HG03135 (cell line): ENCODE results near the gene EVI5.
"Not testable (repeated sequence)": the region's sequence is repeated elsewhere in the genome, so short reads cannot be mapped to it uniquely, and the experiment has no call there.

Experiments
- ATAC-seq: cut with Tn5 transposase; IDR thresholded peaks from one replicate; pipeline ENCODE4 v1.9.1; 2021; ENCODE audit warnings: mild to moderate bottlenecking, moderate library complexity; ENCODE audit not compliant: unreplicated experiment

The EVI5 gene

DNA sequence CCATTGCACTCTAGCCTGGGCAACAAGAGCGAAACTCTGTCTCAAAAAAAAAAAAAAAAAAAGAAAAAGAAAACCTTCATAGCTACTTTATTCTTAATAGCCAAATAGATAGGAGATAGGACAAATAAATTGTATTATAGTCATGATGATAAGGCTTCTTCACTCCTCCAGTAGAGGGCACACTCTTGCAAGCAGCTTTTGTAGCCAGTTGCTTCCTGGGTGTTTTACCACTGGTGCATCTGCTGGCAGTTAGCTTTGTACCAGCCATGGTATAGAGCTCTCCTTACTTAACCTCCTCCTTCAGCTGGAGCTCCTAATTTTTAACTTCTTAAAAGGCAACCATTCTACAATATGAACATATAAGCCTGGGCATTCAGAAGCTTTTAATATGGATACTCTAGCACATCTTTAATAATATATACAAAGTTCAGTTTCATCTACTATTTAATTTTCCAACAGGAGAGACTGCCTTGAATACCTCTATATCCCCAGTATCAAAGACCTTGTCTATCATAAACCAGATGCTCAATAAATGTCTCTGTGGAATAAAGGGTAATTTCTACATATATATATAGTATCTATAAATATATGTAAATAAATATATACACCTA is 35.8 kb downstream of the EVI5 start:
- ATAC-seq, result peak; percentile 62

DNA sequence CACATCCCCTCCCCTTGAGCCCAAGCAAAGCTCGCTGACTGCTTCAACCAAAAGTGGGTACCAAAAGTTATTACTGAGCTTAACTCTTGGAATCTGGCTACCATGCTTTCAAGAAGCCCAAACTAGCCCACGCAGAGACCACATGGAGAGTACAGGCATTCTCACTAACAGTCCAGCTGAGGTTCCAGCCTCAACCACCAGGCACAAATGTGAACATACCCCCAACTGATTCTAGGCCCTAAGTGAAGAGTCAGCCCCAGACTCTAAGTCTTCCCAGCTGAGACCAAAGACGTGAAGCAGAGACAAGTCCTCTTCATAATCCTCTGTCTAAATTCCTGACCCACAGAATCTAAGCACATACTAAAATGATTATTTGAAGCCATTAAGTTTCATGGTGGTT is 36.8 kb downstream of the EVI5 start:
- no peak for ATAC-seq

DNA sequence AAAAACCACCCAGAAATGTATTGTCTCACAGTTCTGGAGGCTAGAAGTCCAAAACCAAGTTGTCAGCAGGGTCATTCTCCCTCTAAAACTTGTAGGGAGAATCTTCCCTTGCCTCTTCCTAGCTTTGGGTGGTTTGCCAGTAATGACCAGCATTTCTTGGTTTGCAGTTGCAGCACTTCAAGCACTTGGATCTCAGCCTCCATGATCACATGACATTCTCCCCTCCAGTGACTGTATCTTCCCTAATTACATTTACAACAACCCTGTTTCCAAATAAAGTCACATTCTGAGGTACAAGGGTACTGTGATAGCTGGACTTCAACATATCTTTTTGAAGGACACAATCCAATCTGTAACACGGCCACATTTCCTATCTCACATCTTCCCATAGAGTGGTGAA is 37.2 kb downstream of the EVI5 start:
- ATAC-seq, result no peak

DNA sequence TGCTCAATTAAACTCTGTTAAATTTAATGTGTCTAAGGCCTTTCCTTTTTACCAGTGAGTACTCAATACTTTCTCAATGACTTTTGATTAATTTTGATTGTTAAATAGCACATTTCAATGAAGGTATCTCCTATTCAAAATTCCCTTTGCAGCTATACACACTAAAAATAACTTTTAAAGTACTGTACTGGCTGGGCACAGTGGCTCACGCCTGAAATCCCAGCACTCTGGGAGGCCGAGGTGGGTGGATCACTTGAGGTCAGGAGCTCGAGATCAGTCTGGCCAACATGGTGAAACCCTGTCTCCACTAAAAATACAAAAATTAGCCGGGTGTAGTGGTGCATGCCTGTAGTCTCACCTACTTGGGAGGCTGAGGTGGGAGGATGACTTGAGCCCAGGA is 38.7 kb downstream of the EVI5 start:
- not testable (repeated sequence) for ATAC-seq

DNA sequence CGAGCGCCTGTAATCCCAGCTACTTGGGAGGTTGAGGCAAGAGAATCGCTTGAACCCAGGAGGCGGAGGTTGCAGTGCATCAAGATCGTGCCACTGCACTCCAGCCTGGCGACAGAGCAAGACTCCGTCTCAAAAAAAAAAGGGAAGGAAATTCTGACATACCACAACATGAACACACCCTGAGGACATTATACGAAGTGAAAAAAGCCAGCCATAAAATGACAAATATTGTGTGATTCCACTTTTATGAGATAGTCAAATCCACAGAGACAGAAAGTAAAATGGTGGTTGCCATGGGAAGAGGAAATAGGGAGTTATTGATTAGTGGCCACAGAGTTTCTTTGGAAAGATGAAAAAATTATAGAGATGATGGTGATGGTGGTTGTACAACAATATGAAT is 41.7 kb downstream of the EVI5 start:
- ATAC-seq, result no peak

DNA sequence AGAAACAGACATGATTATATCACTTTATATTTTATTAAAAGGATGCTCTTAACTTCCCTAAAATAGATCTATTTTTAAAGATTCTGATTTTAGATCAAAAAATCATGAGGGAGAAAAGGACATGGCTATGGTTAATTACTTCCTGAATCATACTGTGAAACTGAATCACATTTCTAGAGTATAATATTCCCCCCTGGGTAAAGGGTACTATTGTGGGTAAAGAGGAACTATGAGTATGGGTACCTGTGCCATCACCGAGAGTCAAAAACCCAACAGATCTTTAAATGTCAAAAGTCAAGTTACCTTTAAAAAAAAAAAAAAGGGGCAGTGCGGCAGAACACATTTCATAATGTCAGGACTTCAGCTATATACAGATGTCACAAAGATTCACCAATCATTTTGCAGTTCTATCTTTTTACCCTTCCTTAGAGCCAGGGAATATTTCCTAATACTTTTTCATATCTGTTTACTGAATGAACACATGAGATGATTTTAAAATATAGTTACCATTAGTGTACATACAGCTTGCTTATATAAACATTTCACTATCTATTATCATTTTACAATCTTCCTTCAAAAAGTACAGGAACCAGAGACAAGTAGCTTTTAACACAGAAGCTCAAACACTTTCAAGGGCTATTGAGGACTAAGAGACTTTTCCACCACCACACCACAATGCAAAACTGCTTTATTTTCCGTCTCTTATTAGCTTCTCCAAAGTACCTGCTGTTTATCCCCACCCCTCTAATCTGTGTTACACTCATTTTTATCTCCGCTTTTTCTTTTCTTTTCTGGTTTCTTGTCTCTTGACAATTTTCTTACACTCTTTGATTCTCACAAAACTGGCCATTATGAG is 45.0 kb downstream of the EVI5 start:
- ATAC-seq, result no peak

GRCh38 chr1:92736395-92736794 is 48.5 kb downstream of the EVI5 start:
- no peak for ATAC-seq

GRCh38 chr1:92730476-92730875 is 54.4 kb downstream of the EVI5 start:
- ATAC-seq, result no peak

DNA sequence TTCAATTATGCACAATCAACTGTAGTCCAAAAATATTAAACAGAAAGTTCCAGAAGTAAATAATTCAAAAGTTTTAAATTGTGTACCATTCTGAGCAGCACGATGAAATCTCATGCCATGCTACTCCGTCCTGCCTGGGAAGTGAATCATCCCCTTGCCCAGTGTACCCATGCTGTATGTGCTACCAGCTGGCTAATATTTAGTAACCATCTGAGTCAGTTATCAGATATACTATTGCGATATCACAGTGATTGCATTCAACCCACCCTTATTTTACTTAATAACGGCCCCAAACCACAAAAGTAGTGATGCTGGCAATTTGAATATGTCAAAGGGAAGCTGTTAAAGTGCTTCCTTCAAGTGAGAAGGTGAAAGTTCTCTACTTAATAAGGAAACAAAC is 56.2 kb downstream of the EVI5 start:
- ATAC-seq, result no peak

DNA sequence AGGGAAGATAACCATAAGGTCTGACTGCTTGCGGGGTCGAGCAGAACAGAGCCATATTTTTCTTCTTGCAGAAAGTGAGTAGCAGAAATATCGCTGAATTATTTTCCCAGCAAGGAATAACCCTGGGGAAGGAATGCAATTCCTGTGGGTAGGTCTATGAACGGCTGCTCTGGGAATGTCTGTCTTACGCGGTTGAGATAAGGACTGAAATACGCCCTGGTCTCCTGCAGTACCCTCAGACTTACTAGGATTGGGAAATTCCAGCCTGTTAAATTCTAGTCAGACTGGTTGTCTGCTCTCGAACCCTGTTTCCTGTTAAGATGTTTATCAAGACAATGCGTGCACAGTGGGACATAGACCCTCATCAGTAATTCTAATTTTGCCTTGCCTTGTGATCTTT is 61.2 kb downstream of the EVI5 start:
- ATAC-seq, result not testable (repeated sequence)

DNA sequence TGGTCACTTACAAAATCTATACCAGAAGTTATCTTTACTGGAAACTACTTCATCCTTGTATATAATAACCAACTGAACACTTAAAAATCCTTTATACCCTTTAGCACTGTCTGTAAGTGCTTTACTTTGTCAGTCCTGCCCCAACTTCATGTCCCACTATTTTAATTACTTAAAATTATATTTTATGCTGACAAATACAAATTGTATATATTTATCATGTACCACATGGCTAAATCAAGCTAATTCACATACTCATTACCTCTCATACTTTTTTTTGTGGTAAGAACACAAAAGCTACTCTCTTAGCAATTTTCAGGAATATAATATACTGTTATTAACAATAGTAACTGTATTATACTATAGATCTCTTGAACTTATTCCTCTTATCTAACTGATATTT is 63.0 kb downstream of the EVI5 start:
- no peak for ATAC-seq

DNA sequence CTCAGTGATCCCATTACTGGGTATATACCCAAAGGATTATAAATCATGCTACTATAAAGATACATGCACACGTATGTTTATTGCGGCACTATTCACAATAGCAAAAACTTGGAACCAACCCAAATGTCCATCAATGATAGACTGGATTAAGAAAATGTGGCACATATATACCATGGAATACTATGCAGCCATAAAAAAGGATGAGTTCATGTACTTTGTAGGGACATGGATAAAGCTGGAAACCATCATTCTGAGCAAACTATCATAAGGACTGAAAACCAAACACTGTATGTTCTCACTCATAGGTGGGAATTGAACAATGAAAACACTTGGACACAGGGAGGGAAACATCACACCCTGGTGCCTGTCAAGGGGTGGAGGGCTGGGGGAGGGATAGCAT is 63.8 kb downstream of the EVI5 start:
- not testable (repeated sequence) for ATAC-seq

GRCh38 chr1:92715476-92715951 is 69.4 kb downstream of the EVI5 start:
- ATAC-seq, result not testable (repeated sequence)

DNA sequence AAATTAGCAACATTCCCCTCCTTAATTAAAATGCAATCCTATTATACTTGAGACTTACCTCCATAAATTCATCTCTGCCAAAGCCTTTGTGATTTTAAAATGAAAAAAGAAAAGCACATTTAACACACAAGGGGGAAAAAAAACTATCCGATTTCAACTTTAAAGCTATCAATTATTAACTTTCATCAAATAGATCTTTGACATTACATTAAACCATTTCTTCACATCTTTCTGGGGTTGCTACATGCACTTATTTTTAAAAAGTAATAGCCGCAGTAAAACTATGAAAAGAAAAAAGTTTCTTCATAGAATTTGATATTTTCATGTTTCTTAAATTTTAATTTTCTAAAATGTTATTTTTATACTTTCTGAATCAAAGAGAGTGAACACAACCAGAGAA is 71.0 kb downstream of the EVI5 start:
- ATAC-seq, result no peak

DNA sequence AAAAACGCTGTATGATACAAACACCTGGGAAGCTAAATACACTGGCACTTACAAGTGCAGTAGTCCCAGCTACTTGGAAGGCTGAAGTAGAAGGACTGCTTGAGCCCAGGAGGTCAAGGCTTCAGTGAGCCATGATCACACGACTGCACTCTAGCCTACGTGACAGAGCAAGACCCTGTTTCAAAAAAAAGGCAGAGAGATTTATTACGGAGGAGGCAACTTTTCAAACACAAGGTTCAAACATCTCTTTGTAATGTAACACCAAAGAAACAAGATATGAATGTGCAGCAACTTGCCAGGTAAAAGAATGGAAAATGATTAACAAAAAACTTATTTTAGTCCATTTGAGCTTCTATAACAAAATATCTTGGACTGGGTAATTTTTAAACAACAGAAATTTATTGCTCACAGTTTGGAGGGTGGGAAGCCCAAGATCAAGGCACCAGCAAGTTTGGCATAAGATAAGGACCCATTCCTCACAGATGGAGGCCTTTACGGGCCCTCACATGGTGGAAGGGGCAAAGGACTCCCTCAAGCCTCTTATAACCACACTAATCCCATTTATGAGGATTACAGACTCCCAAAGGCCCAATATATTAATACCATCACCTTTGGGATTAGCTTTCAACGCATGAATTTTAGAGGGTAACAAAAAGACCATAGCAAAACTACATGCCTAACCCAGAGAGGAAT is 73.3 kb downstream of the EVI5 start:
- no peak for ATAC-seq

DNA sequence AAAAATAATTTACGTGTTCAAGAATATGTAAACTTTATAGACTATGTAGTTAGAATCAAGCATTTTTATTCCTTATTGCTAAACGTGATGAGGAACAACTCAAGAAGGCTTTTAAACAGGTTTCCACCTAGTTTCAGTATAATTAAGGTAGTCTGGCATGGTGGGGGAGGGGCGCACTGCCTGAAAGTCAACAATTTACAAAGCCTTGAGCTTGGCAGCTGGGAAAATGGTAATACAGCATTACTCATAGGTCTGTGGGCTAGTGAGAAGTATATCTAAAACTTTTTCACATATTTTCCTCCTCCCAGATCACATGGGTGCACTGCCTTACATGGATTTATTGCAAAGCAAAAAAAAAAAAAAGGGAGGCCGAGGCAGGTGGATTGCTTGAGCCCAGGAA is 75.2 kb downstream of the EVI5 start:
- ATAC-seq, result no peak

DNA sequence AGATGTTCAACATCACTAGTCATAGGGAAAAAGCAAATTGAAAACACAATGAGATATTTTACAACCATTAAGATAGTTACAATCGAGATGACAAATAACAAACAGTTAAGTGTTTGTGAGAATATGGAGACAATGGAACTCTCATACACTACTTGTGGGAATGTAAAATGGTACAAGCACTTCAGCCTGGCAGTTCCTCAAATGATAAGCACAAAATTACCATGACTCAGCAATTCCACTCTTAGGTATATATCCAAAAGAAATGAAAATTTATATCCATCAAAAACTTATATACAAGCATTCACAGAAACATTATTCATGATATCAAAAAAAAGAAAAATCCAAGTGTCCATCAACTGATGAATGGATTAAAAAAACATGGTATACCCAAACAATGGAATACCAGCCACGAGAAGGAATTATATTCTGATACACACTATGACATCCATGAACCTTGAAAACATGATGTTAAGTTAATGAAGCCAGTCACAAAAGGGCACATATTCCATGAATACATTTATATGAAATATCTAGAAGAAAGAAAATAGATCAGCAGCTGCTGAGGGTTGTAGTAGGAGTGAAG is 76.4 kb downstream of the EVI5 start:
- ATAC-seq, result no peak

- ATAC-seq, result no peak
Observed at GRCh38 chr1:92707709-92708108, 77.2 kb downstream of the EVI5 start.

DNA sequence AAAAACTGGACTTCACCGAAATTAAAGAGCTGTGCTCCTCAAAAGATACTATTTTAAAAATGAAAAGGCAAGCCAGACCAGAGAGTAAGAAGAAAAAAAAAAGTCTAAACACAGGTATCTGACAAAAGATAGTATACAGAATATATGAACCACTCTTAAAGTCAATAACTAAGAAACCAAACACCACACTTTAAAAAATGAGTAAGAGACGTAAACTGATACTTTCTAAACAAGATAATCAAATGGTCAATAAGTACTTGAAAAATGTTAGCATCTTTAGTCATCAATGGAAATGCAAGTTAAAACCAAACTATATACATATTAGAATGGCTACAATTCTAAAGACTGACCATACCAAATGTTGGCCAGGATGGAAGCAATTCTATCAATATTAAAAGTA is 77.6 kb downstream of the EVI5 start:
- ATAC-seq, result no peak

DNA sequence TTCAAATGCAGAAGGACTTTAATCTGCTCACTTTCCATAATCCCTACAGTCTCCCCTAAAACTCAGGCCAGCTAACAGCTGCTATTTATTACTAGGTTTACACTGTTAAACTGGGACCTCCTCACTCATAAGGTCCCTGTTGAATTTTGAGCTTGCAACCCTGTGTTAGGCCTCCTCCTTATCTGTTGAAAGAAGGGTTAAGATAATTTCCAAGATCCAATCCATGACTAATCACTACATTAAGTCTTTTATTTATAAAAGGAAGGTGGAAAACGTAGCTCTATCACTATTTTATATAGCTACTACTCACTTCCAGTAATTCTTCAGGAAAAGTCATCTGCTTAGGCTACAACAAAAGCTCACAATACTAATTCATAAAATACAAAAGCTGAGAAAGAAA is 79.5 kb downstream of the EVI5 start:
- ATAC-seq, result no peak

DNA sequence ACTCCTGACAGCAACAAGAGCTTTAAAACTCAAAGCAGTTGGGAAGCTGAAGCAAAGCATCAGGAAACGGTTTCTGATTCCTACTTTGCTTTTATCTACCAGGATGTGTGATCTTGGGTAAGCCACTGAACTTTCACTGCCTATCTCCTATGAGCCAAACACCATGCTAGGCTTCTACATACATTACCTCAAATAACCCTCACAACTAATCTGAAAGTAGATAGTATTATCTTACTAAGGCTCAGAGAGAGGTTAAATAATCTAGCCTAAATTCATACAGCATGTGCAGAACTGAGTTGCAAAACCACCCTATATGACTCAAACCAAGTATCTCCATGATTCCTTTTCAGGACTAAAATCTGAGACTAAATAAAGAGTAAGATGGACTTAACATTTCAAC is 83.8 kb downstream of the EVI5 start:
- no peak for ATAC-seq

- ATAC-seq, result no peak
Observed at GRCh38 chr1:92698932-92699331, 86.0 kb downstream of the EVI5 start.
